ENCODE results near the gene ACSF2.
"Not testable (repeated sequence)": the region's sequence is repeated elsewhere in the genome, so short reads cannot be mapped to it uniquely, and the experiment has no call there.

ACSF2 gene

GRCh38 chr17:50471009-50471905 lies 45.2 kb downstream of the ACSF2 start:
- TF ChIP-seq CTCF (conservative IDR thresholded peaks at IDR 0.05; ENCODE audit: low read depth, low read length), result no peak
- no peak for DNase-seq (ENCODE audit: low read depth)
- no peak overlapping the region for H3K4me3 ChIP-seq (ENCODE audit: low read depth, low read length)

DNA sequence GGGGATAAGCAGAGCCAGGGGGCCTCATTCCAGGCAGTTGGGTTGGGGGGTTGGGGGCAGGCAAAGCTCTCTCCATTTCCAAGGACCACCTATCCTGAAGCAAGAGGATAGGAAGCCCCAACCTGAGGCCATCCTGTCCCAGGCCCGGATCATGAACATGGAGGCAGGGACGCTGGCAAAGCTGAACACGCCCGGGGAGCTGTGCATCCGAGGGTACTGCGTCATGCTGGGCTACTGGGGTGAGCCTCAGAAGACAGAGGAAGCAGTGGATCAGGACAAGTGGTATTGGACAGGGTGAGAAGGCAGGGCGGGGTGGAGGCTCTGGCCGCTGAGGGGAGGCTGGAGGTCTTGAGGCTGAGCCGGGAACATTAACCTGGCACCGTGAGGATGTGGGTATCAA lies 46.3 kb downstream of the ACSF2 start:
- no peak for TF ChIP-seq CTCF (conservative IDR thresholded peaks at IDR 0.05; ENCODE audit: low read depth, low read length)
- H3K4me3 ChIP-seq (ENCODE audit: low read depth, low read length), result no peak overlapping the region
- DNase-seq (ENCODE audit: low read depth), result no peak

- TF ChIP-seq CTCF (conservative IDR thresholded peaks at IDR 0.05; ENCODE audit: low read depth, low read length), result peak; percentile 57
- not testable (repeated sequence) for H3K4me3 ChIP-seq (ENCODE audit: low read depth, low read length)
- DNase-seq (ENCODE audit: low read depth), result peak; percentile 58
These were observed 46.7 kb downstream of the ACSF2 start for GRCh38 chr17:50472761-50473161.

- no peak for TF ChIP-seq CTCF (conservative IDR thresholded peaks at IDR 0.05; ENCODE audit: low read depth, low read length)
- DNase-seq (ENCODE audit: low read depth), result no peak
- no peak overlapping the region for H3K4me3 ChIP-seq (ENCODE audit: low read depth, low read length)
These were observed 47.9 kb downstream of the ACSF2 start for GRCh38 chr17:50473901-50474300.

GRCh38 chr17:50474523-50474922 lies 48.5 kb downstream of the ACSF2 start:
- no peak overlapping the region for H3K4me3 ChIP-seq (ENCODE audit: low read depth, low read length)
- TF ChIP-seq CTCF (conservative IDR thresholded peaks at IDR 0.05; ENCODE audit: low read depth, low read length), result no peak
- no peak for DNase-seq (ENCODE audit: low read depth)

DNA sequence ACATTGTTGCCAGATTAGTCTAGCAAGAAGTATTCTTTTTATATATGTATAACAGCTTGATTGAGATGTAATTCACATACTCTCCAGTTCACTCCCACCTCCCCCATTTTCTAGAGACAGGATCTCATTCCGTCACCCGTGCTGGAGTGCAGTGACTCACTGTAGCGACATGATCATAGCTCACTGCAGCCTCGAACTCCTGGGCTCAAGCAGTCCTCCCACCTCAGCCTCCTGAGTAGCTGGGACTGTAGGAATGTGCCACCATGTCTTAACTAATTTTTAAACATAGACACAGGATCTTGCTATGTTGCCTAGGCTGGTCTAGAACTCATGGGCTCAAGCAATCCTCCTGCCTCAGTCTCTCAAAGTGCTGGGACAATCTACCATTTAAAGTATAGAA lies 49.3 kb downstream of the ACSF2 start:
- TF ChIP-seq CTCF (conservative IDR thresholded peaks at IDR 0.05; ENCODE audit: low read depth, low read length), result no peak
- no peak overlapping the region for H3K4me3 ChIP-seq (ENCODE audit: low read depth, low read length)
- no peak for DNase-seq (ENCODE audit: low read depth)

DNA sequence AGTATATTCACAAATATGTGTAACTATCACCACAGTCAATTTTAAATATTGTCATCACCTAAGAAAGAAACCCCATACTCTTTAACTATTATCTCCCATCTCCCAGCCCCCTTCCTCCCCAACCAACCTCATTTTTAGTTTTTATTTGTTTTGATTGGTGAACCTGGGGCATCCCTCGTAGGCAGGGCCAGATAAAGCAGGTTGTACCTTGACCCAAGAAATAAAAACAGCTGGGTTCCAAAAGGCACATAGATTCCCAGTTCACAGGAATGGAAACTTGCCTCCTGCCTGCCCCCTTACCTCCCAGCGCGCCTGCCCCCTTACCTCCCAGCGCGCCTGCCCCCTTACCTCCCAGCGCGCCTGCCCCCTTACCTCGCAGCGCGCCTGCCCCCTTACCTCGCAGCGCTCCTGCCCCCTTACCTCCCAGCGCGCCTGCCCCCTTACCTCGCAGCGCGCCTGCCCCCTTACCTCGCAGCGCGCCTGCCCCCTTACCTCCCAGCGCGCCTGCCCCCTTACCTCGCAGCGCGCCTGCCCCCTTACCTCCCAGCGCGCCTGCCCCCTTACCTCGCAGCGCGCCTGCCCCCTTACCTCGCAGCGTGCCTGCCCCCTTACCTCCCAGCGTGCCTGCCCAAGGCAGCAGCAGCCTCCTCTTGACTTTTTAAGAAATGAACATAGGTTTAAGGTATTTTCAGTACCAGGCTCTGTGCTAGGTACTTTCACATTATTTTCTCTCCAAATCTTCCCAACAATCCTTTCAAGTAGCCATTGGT lies 49.9 kb downstream of the ACSF2 start:
- not testable (repeated sequence) for H3K4me3 ChIP-seq (ENCODE audit: low read depth, low read length); DNase-seq (ENCODE audit: low read depth)
